Endothelial cell of umbilical vein (primary cell): ENCODE data around the gene GALK1. TPM values are rescaled to one million over a fixed set of nuclear protein-coding genes. Genes with fewer than 3 reads are reported as not detected.
"Not testable (repeated sequence)": the region's sequence is repeated elsewhere in the genome, so short reads cannot be mapped to it uniquely, and the experiment has no call there.

Experiments used
- BruUV-seq: library from RNA; stranded (reverse); fragments of 400-500 nt; replicated peaks from 2 replicates; lab custom pipeline; 2021; lab: Mats Ljungman, UMichigan
- CTCF ChIA-PET: fragments of 300-600, 350-600 bp; sonication (Branson Sonifier 250); formaldehyde crosslinking; loops from one replicate; lab custom pipeline; 2021; ENCODE audit warnings: antibody characterized with exemption, inconsistent platforms; lab: Charles Lee
- POLR2A ChIA-PET: fragments of 300-600, 350-600 bp; sonication (Branson Sonifier 250); formaldehyde crosslinking; loops from one replicate; lab custom pipeline; 2021; ENCODE audit warnings: antibody characterized with exemption, inconsistent platforms; lab: Charles Lee
- DNase-seq: peaks from one replicate; pipeline ENCODE4 v3.0.0-alpha.2; 2011; ENCODE audit warnings: low read depth, low spot score
- FAIRE-seq: peaks from 2 replicates; lab custom pipeline; 2011; peaks lifted over from hg19 to GRCh38; lab: Jason Lieb, UNC
- H2AFZ ChIP-seq: 2 replicates; pipeline ENCODE4 v1.6.0; 2012; ENCODE audit warnings: low read depth, low read length, control low read depth, inconsistent platforms
- H3K27ac ChIP-seq: 2 replicates; pipeline ENCODE4 v1.5.1; 2011; ENCODE audit warnings: low read depth, mild to moderate bottlenecking, control low read depth, low read length, moderate library complexity; ENCODE audit not compliant: insufficient read depth
- H3K27me3 ChIP-seq, 2 experiments: 2 replicates each; pipeline versions ENCODE4 v1.6.0 to v1.6.1; 2011; ENCODE audit warnings: low read length in 2 of 2, mixed read lengths in 1 of 2; ENCODE audit not compliant: control insufficient read depth in 2 of 2, insufficient read depth in 2 of 2
- H3K36me3 ChIP-seq, 2 experiments: 2 replicates in 1 of 2; 3 replicates in 1 of 2; pipeline ENCODE4 v1.5.1; 2011; ENCODE audit warnings: low read length in 2 of 2, mild to moderate bottlenecking in 1 of 2, moderate library complexity in 1 of 2; ENCODE audit not compliant: control insufficient read depth in 2 of 2, insufficient read depth in 2 of 2; ENCODE audit errors: extremely low read depth in 1 of 2
- H3K4me1 ChIP-seq: 3 replicates; pipeline ENCODE4 v1.5.1; 2011; ENCODE audit warnings: mild to moderate bottlenecking, low read length; ENCODE audit not compliant: control insufficient read depth, insufficient read depth; ENCODE audit errors: extremely low read depth
- H3K4me2 ChIP-seq: 2 replicates; pipeline ENCODE4 v1.6.1; 2011; ENCODE audit warnings: low read length, control low read depth, mixed read lengths; ENCODE audit not compliant: insufficient read depth
- H3K4me3 ChIP-seq, 3 experiments: fragments of 200-600 bp in 1 of 3; sonication (generic), shearing (Covaris generic) in 1 of 3; replicated peaks in 1 of 3; 2 replicates each; pipeline ENCODE4 v1.5.1; 2011 to 2016; ENCODE audit warnings: control low read depth in 3 of 3, low read length in 3 of 3, mild to moderate bottlenecking in 2 of 3, inconsistent platforms in 1 of 3, low read depth in 1 of 3, moderate library complexity in 1 of 3; ENCODE audit not compliant: insufficient read depth in 1 of 3
- H3K79me2 ChIP-seq: 2 replicates; pipeline ENCODE4 v1.6.0; 2012; ENCODE audit warnings: low read length, inconsistent platforms; ENCODE audit not compliant: control insufficient read depth, insufficient read depth
- H3K9ac ChIP-seq: replicated peaks from 2 replicates; pipeline ENCODE3; 2011; ENCODE audit warnings: low read length, control low read depth; ENCODE audit not compliant: insufficient read depth; ENCODE audit errors: extremely low read depth
- H3K9me1 ChIP-seq: replicated peaks from 3 replicates; pipeline ENCODE4 v1.6.0; 2011; ENCODE audit warnings: mild to moderate bottlenecking, low read length; ENCODE audit not compliant: control insufficient read depth, insufficient read depth; ENCODE audit errors: extremely low read depth
- H3K9me3 ChIP-seq: replicated peaks from 2 replicates; pipeline ENCODE4 v1.5.1; 2012; ENCODE audit warnings: low read length, inconsistent platforms; ENCODE audit not compliant: control insufficient read depth, insufficient read depth
- H4K20me1 ChIP-seq: replicated peaks from 2 replicates; pipeline ENCODE3; 2011; ENCODE audit warnings: mild to moderate bottlenecking, low read length; ENCODE audit not compliant: control insufficient read depth, insufficient read depth; ENCODE audit errors: extremely low read depth
- CTCF ChIP-seq, 2 donors: IDR thresholded peaks; 1 replicate in 1 of 2; 2 replicates in 1 of 2; pipeline ENCODE4 v1.5.1; 2011; ENCODE audit warnings: low read length in 2 of 2, mild to moderate bottlenecking in 2 of 2, moderate library complexity in 2 of 2, control low read depth in 1 of 2, inconsistent platforms in 1 of 2, low read depth in 1 of 2; ENCODE audit not compliant: insufficient read depth in 1 of 2; ENCODE audit errors: extremely low read depth in 1 of 2
- EZH2 ChIP-seq: IDR thresholded peaks from 2 replicates; pipeline ENCODE4 v1.6.1; 2012; ENCODE audit warnings: borderline replicate concordance, low read depth, mild to moderate bottlenecking, moderate library complexity, low read length, inconsistent platforms; ENCODE audit not compliant: severe bottlenecking
- FOS ChIP-seq: IDR thresholded peaks from 2 replicates; pipeline ENCODE4 v1.6.1; 2011; ENCODE audit warnings: mild to moderate bottlenecking, low read length, moderate library complexity, borderline replicate concordance; ENCODE audit not compliant: insufficient read depth
- GATA2 ChIP-seq: IDR thresholded peaks from 2 replicates; pipeline ENCODE4 v1.7.0; 2011; ENCODE audit warnings: low read depth, mild to moderate bottlenecking, moderate library complexity, mixed read lengths, low read length; ENCODE audit not compliant: insufficient read length, insufficient read depth
- JUN ChIP-seq: IDR thresholded peaks from 2 replicates; pipeline ENCODE4 v1.6.1; 2011; ENCODE audit warnings: borderline replicate concordance, low read depth; ENCODE audit not compliant: insufficient read length, insufficient read depth
- MAX ChIP-seq: IDR thresholded peaks from 2 replicates; pipeline ENCODE4 v1.6.1; 2011; ENCODE audit not compliant: insufficient read depth, insufficient read length
- MYC ChIP-seq: IDR thresholded peaks from one replicate; pipeline ENCODE4 v1.6.1; 2011; ENCODE audit warnings: mild to moderate bottlenecking, low read depth, low read length
- POLR2A ChIP-seq: IDR thresholded peaks from 2 replicates; pipeline ENCODE4 v1.6.1; 2012; ENCODE audit warnings: low read depth, mild to moderate bottlenecking, control low read depth, low read length
- POLR2AphosphoS5 ChIP-seq: IDR thresholded peaks from 2 replicates; pipeline ENCODE4 v1.6.1; 2012; ENCODE audit warnings: low read depth, mild to moderate bottlenecking, control low read depth, low read length, moderate library complexity; ENCODE audit not compliant: insufficient read depth
- dilution Hi-C: fragments of 300-500 bp; cut with MboI; formaldehyde crosslinking; loops from one replicate; pipeline ENCODE4 v1.15.0; 2019; ENCODE audit warnings: low sequenced_read_pairs; ENCODE audit not compliant: extremely low pct_ligation_motif_present
- intact Hi-C: fragments of 100-400 bp; cut with micrococcal nuclease; formaldehyde crosslinking; loops from one replicate; pipeline ENCODE4 v1.10.0; 2022
- polyA plus RNA-seq, 4 experiments: library from polyadenylated mRNA; depleted of rRNA in 3 of 4; stranded (reverse) in 3 of 4; unstranded in 1 of 4; fragments of >200 nt; gene quantifications; 2 replicates each; pipeline versions ENCODE4 v1.2.1 to v1.2.3, GENCODE V29; 2011 to 2012; ENCODE audit warnings: missing spikeins in 1 of 4
- total RNA-seq: library from RNA; stranded (reverse); gene quantifications from 2 replicates; pipeline ENCODE4 v1.2.3, GENCODE V29; 2021

GALK1 gene
- total and polyA plus RNA-seq, 2 donors (not counting 3 experiments of a cell fraction or from before 2014, with no cell fraction given): 45.8 to 63.7 TPM

- Histone ChIP-seq H3K79me2 (no peaks in the 10 kb centered on the region), H3K4me3 (no peak overlapping the region), H3K9me3 (no peaks in the 10 kb centered on the region), H3K27me3 (no peaks in the 10 kb centered on the region), H3K36me3 (peaks cover 0 to 2% of the 10 kb centered on the region in 2 experiments), H3K9me1 (no peaks in the 10 kb centered on the region), H3K4me2 (no peak overlapping the region), H3K9ac (no peak overlapping the region), H3K27ac (no peak overlapping the region), H2AFZ (no peak overlapping the region), H3K4me1 (peaks cover 11% of the 10 kb centered on the region), H4K20me1 (no peaks in the 10 kb centered on the region)
- intact Hi-C loops (no loop called here), dilution Hi-C loops (no loop called here)
- TF ChIP-seq EZH2: no peak
- no peak for TF ChIP-seq MAX
- TF ChIP-seq JUN: no peak
- TF ChIP-seq POLR2AphosphoS5: no peak
- TF ChIP-seq POLR2A: no peak
- TF ChIP-seq GATA2: no peak
- TF ChIP-seq FOS: no peak
- no peak for TF ChIP-seq MYC
- no peak for TF ChIP-seq CTCF (IDR thresholded peaks at IDR 0.05; ENCODE audit: extremely low read depth in 1 of 2, insufficient read depth in 1 of 2, low read depth in 1 of 2, low read length in 2 of 2)
- POLR2A ChIA-PET: interaction anchor here (1.2 kb wide), 1 partner anchor 17 kb away, joined by 3 read pairs; no protein-coding TSS in a partner anchor
- DNase-seq: no peak
- CTCF ChIA-PET: interaction anchor here (1.1 to 4.8 kb wide), 10 partner anchors 9 to 130 kb away, joined by 4 to 27 read pairs (median 6); no protein-coding TSS in a partner anchor
- BruUV-seq: no TSS peak
- FAIRE-seq: no peak
These were observed 2.3 kb downstream of the GALK1 start for GRCh38 chr17:75762513-75763268.

- peaks cover 11% of the 10 kb centered on the region for H3K4me1 ChIP-seq
- H3K9me1 ChIP-seq, H3K27ac ChIP-seq, H3K36me3 ChIP-seq, H3K9ac ChIP-seq, H3K4me3 ChIP-seq, dilution Hi-C loops, H3K9me3 ChIP-seq, intact Hi-C loops, H3K79me2 ChIP-seq, H3K4me2 ChIP-seq, H3K27me3 ChIP-seq, DNase-seq, H2AFZ ChIP-seq, H4K20me1 ChIP-seq, BruUV-seq: not testable (repeated sequence)
- peak; percentile 26 for FAIRE-seq
- ChIA-PET CTCF (interaction anchor here (0.8 to 1.4 kb wide), 5 partner anchors 10 to 127 kb away, joined by 3 to 12 read pairs (median 4); partner anchors contain the start of gene SMIM5), POLR2A (interaction anchor here (0.7 kb wide), 1 partner anchor 169 kb away, joined by 4 read pairs; no protein-coding TSS in a partner anchor)
These were observed 4.9 kb downstream of the GALK1 start for GRCh38 chr17:75759978-75760640.
